GM19372 (cell line): ENCODE data around the gene TEX101.
"Not testable (repeated sequence)": the region's sequence is repeated elsewhere in the genome, so short reads cannot be mapped to it uniquely, and the experiment has no call there.

Experiments used
- ATAC-seq: cut with Tn5 transposase; IDR thresholded peaks from one replicate; pipeline ENCODE4 v1.9.1; 2021; ENCODE audit warnings: mild to moderate bottlenecking, low read depth, moderate library complexity; ENCODE audit not compliant: unreplicated experiment

Gene TEX101

DNA sequence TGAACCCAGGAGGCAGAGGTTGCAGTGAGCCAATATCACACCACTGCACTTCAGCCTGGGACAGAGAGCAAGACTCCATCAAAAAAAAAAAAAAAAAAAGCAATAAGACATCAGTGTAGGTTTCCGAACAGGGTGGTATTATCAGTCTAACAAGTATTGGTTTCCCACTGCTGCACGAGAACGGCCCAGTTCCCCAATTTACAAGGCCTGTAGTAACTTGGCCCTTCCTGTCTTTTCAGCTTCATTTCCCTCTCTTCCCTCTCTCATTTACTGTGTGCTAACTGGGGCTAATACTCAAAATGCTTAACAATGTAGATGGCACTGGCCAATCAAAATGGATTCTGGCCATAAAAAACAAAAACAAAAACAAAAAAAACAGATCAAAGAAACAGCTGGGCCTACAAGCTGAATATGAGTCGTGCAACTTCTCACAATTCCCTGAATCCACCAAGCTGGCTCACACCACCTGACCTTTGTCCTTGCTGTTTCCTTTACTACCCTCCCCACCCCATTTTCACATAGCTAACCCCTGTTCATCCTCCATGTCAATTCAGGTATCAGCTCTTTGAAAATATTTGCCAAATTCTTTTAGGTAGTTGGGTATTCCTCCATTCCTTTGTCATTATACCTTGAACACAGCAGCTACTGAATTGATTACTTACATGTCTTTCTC is 2.4 kb downstream of the TEX101 start:
- no peak for ATAC-seq

DNA sequence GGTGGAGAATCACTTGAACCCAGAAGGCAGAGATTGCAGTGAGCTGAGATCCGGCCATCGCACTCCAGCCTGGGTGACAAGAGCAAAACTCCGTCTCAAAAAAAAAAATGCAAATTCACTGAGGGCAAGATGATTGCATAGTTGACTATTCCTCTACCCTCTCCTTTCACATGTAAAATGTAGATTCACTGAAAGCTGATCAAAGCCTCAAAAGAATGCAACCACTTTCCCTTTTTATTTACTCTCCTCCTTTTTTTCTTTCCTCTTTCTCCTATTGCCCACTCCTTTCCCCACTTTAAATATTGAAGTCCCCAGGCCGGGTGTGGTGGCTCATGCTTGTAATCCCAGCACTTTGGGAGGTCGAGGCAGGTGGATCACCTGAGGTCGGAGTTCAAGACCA is 6.3 kb downstream of the TEX101 start:
- ATAC-seq = no peak

DNA sequence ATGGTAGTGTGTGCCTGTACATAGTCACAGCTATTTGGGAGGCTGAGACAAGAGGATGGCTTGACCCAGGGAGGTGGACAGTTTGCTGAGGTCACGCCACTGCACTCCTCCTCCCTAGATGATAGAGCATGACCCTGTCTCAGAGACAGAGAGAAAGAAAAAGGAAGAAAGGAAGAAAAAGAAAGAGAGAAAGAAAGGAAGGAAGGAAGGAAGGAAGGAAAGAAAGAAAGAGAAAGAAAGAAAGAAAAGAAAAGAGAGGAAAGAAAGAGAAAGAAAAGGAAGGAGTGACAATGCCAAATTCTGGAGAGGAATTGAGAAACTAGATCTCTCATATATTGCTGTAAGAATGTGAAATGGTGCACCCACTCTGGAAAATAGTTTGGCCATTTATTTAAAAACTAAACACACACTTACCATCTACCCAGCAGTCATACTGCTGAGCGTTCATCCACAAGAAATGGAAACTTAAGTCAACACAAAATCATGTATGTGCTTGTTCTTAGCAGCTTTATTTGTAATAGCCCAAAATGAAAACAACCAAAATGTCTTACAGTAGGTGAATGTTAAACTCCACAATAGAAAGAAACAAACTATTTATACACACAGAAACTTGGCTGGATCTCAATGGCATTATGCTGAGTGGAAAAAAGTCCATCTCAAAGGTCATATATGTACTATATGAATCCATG is 7.5 kb downstream of the TEX101 start:
- ATAC-seq = no peak

DNA sequence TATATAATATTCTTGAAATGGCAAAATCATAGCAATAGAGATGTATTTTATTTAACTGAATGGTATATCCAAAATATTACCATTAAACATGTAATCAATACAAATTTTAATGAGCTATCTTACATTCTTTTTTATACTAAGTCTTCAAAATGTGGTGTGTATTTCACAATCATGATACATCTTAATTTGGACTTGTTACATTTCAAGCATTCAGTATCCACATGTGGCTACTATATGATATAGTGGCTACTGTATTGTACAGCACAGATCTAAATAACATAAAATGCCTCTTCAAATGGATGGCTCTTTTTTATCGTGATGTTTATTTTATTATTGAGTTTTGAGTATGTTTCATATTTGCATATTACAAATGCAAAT is 8.0 kb downstream of the TEX101 start:
- no peak for ATAC-seq

DNA sequence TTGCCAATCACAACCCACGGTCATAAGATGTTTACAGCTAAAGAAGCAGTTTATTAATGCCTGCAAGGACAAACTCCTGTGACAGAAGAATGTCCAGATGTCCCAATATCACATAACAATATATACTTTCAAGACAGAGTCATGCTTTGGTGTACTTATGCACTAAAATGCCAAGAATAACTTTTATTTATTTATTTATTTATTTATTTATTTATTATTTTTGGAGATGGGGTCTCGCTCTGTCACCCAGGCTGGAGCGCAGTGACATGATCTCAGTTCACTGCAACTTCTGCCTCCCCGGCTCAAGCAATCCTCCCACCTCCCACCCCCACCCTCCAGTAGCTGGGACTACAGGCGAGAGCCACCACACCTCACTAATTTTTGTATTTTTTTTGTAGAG is 9.1 kb downstream of the TEX101 start:
- ATAC-seq = no peak

DNA sequence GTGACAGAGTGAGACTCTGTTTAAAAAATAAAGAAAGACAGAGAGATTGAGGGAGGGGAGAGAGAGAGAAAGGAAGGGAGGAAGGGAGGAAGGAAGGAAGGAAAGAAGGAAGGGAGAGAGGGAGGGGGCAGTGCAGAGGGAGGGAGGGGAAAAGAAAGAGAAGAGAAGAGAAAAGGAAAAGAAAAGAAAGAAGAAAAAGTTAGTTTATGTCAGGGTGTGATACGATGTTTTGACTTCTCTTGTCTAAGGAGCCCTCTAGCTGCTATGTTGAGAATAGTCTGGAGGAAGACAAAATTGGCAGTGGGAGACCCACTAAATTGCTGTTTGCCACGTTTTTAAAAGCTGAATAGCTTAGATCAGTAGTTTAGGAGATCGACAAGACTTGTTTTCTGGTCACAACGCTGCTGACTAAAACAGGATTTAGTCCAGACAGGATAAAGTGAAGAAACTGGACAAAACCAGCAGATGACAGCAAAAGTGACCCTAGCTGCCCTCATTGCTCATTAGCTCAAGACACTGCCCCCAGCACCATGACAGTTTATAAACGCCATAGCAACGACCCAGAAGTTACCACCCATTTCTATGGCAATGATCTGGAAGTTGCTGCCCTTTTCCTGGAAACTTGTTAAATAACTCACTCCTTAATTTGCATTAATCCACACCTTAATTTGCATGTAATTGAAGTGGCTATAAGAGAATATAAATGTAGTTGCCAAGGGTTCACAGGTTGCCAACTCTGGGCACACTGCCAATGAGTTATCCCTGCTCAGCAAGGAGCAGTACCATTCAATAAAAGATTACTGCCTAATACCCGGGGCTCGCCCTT is 11.1 kb downstream of the TEX101 start:
- no peak for ATAC-seq

DNA sequence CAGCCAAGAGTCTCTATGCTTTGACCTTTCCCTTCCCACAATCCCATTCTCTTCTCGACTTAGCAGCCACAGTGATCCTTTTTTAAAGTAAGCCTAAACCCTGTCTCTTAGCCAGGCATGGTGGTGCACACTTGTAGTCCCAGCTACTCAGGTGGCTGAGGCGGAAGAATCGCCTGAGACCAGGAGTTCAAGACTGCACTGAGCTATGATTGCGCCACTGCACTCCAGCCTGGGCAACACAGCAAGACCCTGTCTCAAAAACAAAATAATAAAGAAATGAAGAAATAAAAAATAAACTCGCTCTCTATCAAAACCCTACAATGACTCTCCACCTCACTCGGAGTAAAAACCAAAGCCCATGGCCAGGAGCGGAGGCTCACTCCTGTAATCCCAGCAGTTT is 14.7 kb downstream of the TEX101 start:
- no peak for ATAC-seq

DNA sequence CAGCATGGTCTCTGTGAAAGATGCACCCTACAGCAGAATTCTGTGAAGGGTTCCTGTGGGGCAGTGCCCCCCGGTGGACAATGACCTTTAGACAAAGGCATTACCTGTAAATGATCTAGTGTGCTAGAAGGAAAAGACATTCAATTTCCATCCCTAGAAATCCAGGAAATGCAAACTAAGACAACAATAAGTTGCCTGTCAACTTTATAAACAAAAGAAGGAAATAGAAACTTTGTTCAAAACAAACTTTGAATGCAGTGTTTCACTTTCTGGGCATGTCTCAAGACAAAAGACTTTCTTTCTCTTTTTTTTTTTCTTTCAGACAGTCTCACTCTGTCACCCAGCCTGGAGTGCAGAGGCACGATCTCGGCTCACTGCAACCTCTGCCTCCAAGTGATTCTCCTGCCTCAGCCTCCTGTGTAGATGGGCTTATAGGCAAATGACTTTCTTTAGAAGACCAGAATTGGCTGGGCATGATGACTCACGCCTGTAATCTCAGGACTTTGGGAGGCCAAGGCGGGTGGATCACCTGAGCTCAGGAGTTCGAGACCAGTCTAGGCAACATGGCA is 15.5 kb downstream of the TEX101 start:
- no peak for ATAC-seq

DNA sequence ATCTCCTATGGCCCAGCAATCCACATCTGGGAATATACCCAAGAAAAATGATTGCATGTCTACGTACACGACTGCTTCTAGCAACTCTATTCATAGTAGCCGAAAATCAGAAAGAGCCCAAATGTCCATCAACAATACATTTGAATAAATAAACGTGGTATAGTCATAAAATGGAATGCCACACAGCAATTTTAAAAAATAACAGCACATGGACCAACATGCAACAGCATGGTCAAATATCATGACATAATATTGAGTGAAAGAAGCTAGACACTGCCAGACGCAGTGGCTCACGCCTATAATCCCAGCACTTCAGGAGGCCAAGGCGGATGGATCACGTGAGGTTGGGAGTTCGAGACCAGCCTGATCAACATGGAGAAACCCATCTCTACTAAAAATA is 16.3 kb downstream of the TEX101 start:
- no peak for ATAC-seq

DNA sequence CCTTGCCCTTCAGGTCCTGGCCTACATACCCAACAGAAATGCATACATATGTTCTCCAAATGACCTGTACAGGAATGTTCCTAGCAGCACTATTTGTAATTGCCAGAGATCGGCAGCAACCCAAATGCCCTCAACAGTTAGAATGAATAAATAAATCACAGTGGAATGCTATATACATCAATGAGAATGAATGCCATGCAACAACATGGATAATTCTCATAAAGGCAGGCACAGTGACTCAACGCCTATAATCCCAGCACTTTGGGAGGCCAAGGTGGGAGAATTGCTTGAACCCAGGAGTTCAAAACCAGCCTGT is 18.6 kb downstream of the TEX101 start:
- no peak for ATAC-seq

DNA sequence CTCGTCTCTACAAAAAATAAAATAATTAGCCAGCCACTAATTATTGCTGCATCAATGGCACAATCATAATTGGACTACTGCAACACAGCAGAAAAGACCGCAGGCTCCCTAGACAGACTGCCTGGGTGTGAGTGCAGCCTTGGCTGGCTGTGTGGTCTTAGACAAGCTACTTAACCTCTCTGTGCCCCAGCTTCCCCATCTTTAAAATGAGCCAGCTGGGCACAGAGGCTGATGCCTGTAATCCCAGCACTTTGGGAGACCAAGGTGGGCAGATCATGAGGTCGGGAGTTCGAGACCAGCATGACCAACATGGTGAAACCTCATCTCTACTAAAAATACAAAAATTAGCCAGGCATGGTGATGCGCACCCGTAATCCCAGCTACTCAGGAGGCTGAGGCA is 19.0 kb downstream of the TEX101 start:
- no peak for ATAC-seq

DNA sequence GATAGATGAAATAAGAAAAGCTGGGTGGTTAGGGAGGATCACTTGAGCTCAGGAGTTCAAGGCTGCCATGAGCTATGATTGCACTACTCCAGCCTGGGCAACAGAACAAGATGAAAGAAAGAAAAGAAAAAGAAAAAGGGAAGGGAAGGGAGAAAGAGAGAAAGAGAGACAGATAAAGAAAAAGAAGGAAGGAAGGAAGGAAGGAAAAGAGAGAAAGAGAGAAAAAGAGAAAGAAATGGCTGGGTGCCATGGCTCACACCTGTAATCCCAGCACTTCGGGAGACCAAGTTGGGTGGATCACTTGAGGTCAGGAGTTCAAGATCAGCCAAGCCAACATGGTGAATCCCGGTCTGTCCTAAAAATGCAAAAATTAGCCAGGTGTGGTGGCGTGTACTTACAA is 21.1 kb downstream of the TEX101 start:
- ATAC-seq = no peak

DNA sequence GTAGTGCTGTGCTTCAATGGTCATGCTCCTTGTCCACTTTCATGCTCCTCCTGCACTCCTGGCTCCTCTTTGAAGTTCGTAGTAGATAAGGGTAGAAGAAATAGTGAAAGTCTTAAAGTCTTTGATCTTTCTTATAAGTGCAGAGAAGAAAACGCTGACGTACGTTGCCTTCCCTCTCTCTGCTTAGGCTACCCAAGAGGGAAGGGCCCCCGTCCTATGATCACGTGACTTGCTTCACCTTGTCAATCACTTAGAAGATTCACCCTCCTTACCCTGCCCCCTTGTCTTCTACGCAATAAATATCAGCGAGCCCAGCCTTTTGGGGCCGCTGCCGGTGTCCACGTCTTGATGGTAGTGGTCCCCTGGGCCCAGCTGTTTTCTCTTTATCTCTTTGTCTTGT is 22.6 kb downstream of the TEX101 start:
- ATAC-seq = not testable (repeated sequence)

DNA sequence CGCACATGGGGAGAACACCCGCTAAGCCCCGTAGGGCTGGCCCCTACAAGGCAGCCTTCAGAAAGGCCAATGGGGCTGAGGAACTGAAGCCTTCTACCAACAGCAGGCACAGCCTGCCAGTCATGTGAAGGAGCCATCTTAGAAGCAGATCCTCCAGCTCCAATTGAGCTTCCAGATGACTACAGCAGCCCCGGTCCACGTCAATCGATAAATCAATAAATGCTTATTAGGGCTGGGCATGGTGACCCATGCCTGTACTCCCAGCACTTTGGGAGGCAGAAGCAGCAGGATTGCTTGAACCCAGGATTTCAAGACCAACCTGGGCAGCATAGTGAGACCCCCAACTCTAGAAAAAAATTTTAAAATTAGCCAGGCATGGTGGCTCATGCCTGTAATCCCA is 23.0 kb downstream of the TEX101 start:
- no peak for ATAC-seq

DNA sequence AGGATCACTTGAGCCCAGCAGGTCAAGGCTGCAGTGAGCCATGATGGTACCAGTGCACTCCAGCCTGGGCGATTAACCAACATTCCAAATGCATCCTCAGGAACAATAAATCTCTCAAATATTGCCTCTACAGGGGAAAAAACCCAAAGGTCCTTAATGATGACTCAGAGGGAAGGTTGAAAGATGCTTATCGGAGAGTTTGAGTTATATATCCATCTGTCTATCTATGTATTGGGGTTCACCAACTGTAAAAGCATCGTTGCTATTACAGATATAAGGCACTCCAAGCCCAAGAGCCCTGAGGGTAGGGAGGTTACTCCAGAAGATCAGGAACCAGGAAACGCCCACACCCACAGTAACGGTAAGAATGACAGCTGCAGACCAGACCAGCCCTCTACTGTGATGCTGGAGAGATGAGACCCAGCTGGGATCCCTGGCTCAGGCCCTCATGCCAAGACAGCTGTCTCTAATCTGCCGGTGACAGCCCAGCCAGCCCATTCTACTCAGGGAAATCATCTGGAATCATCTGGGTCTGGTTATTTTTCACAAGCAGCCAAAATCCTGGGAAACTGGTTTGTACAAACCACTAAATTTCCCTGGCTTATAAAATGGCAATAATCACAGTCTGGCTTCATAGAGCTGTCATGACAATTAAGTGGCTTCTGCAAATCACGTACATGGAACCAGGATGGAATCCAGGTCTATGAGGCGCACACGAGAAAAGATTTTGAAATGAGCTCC is 23.8 kb downstream of the TEX101 start:
- ATAC-seq = no peak

DNA sequence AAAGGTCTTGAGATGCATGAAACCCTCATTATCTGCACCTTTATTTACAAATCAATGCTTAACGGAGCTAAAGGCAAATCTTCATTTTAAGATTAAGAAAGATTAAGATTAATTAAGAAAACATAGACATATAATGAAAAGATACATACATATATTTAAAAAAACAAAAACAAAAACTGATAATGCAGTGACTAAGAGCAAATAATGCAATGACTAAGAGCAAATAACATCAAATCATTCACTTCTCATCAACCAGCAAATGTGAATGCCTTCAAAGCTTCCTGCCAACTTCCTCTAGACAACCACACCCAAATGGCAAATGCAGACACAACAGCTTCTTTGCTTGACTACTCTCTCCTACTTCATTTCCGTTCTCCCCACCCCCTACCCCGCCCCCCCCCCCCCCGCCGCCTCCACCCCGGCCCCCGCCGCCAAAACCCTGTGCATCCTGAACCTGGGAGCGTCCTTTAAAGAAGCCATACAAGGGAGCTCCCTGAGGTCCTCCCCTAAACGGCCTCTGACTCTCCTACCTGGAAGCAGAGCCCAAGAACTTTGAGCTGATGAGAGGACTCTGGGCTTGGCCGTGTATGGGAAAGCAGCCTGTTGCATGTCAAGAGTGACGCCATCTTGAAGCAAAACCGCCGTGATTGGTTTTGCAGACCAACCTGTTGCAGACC is 24.5 kb downstream of the TEX101 start:
- no peak for ATAC-seq

DNA sequence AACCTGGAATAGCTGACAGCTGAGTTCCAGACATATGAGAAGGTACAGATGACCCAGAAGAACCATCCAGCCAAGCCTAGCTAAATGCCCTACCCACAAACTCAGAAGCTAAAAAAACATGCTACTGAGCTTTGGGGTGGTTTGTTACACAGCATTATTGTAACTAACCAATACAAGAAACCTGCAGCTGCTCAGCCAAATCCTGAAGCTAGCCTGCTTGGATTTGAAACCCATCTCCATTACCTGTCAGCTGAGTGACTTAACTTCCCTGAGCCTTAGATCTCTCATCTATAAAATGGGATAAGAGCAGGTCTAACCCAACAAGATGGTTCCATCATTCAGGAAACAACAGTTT is 25.0 kb downstream of the TEX101 start:
- no peak for ATAC-seq

DNA sequence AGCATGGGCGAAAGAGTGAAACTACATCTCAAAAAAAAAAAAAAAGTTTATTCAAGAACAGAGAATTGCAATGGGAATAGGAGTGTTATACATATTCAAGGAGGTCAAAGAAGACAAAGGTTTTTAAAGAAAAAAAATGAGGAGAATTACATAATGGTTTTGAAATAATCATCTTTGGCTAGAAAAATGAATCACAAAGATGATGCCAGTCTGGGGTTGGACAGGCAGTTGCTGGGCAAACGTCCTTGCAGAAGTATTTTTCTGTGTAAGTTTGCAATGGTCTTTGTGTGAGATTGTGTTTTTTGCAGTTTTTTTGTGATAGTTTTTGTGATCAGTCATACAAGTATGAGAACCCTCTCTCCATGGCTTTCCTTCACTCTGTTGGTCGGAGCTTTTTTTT is 27.0 kb downstream of the TEX101 start:
- ATAC-seq = no peak

DNA sequence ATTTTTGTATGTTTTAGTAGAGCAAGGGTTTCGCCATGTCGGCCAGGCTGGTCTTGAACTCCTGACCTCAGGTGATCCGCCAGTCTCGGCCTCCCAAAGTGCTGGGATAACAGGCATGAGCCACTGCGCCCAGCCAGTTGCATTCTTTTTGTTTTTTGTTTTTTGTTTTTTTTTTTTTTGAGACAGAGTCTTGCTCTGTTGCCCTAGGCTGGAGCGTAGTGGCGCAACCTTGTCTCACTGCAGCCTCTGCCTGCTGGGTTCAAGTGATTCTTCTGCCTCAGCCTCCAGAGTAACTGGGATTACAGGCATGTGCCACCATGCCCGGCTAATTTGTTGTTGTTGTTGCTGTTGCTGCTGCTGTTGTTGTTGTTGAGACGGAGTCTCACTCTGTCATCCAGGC is 29.4 kb downstream of the TEX101 start:
- not testable (repeated sequence) for ATAC-seq

DNA sequence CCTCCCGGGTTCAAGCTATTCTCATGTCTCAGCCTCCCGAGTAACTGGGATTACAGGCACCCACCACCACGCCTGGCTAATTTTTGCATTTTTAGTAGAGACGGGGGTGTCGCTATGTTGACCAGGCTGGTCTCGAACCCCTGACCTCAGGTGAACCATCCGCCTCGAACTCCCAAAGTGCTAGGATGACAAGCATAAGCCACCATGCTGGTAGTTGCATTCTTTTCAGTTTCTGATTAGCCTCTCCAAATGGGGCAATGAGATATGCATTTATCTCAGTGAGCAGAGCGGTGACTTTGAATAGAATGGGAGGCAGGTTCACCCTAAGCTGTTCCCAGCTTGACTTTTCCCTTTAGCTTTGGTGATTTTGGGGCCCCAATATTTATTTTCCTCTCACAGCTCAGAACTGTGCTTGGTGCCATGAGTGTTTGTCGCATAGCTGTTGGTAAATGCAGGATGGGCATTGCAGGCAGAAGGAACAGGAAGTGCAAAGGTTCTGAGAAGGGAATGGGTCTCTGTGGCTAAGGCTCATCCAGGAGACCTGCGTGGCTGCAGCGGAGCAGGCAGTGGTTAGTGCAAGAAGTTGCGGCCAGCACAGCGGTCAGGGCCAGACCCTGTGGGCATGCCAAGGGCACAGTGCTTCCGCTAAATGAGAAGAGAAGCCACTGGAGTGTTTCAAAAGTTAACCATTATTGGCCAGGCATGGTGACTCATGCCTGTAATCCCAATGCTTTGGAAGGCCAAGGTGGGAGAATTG is 30.0 kb downstream of the TEX101 start:
- ATAC-seq = no peak
